NT2/D1 (cell line): ENCODE data around the gene RAB37.

Source experiments
- DNase-seq: peaks from one replicate; pipeline ENCODE4 v3.0.0-alpha.2; 2011; ENCODE audit warnings: low read depth, low spot score
- H3K27me3 ChIP-seq: 2 replicates; pipeline ENCODE4 v1.6.0; 2011; ENCODE audit warnings: mild to moderate bottlenecking; ENCODE audit not compliant: insufficient read length, insufficient read depth
- H3K36me3 ChIP-seq: 2 replicates; pipeline ENCODE4 v1.6.1; 2011; ENCODE audit warnings: mild to moderate bottlenecking, low read length, mixed read lengths; ENCODE audit not compliant: insufficient read depth, insufficient read length
- H3K4me1 ChIP-seq: 2 replicates; pipeline ENCODE4 v1.5.1; 2011; ENCODE audit not compliant: insufficient read depth, insufficient read length
- H3K4me3 ChIP-seq: 2 replicates; pipeline ENCODE4 v1.5.1; 2011; ENCODE audit warnings: low read depth; ENCODE audit not compliant: insufficient read length
- H3K9ac ChIP-seq: 2 replicates; pipeline ENCODE4 v1.6.0; 2011; ENCODE audit warnings: low read depth; ENCODE audit not compliant: insufficient read length
- H3K9me3 ChIP-seq: 2 replicates; pipeline ENCODE4 v1.5.1; 2011; ENCODE audit warnings: mild to moderate bottlenecking, low read length; ENCODE audit not compliant: insufficient read depth
- SUZ12 ChIP-seq: IDR thresholded peaks from 2 replicates; pipeline ENCODE4 v1.6.1; 2011; ENCODE audit not compliant: insufficient read length, insufficient read depth; ENCODE audit errors: extremely low read depth
- YY1 ChIP-seq: IDR thresholded peaks from 2 replicates; pipeline ENCODE4 v1.6.1; 2011; ENCODE audit not compliant: insufficient read length, insufficient read depth
- ZNF274 ChIP-seq: IDR thresholded peaks from 2 replicates; pipeline ENCODE4 v1.6.1; 2011; ENCODE audit warnings: mild to moderate bottlenecking, low read depth, low read length

RAB37 gene

DNA sequence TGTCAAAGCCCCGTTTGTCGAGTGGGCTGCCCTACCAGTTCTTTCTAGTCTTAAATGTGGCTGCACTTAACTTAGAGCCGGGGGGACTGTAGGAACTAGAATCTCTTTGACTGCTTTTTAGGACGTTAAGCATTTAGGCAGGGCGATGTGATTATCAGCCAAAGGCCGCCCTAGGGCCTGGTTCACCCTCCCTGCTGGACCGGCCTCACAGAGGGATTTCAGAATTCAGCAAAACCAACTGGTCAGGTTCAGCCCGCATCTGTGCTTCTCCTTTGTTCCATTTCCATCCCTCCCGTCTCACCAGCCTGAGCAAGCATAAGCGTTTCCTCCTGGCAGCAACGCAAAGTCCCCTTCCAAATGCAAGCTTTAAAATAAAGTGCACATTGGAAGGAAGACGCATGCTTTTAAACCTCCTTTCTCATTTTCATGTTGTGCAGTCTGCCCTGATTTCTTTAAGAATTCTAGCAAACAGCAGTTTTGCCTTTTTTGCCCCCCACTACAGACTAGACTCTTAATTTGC is 55.6 kb downstream of the RAB37 start:
- no peaks in the 10 kb centered on the region for H3K9me3 ChIP-seq
- H3K9ac ChIP-seq: no peak overlapping the region
- no peak for DNase-seq
- no peak overlapping the region for H3K4me3 ChIP-seq
- TF ChIP-seq YY1: no peak
- no peak for TF ChIP-seq ZNF274
- no peak for TF ChIP-seq SUZ12
- peaks cover 84% of the 10 kb centered on the region for H3K36me3 ChIP-seq
- H3K27me3 ChIP-seq: no peaks in the 10 kb centered on the region
- no peaks in the 10 kb centered on the region for H3K4me1 ChIP-seq

DNA sequence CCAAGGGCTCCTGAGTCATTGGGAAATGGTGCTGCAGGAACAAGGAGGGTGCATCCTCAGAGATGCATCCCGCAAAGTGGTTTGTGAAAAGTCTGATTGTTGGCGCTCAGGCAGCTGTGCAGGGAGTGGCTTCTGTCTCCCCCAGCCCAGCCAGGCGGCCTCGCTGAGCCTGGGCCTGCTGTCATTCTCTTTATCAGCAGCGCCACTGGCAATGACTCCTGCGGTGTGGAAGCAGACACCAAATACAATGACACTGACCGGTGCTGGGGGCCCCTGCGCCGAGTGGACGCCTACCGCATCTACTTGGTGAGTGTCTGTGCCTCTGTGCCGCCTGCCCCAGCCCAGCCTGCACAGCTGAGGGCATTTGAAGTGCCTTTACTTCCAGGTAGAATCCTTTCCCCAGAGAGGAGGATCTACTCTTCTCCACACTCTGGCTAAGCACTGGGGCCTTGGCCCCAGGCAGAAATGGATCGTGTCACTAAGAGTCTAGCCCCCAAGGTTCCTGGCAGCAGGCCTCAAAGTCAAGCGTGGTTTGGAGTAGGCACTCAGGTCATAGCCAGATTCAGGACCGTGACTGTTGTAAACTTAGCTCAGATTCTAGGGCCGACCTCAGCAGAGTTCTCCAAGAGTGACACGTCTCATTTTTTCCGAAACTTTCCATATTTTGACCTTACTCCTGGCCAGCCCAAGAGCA is 58.4 kb downstream of the RAB37 start:
- no peak for DNase-seq
- Histone ChIP-seq H3K4me3 (no peak overlapping the region), H3K36me3 (peaks cover 89% of the 10 kb centered on the region), H3K27me3 (no peaks in the 10 kb centered on the region), H3K9ac (no peak overlapping the region), H3K9me3 (no peaks in the 10 kb centered on the region), H3K4me1 (no peaks in the 10 kb centered on the region)
- TF ChIP-seq SUZ12 (no peak), ZNF274 (no peak), YY1 (no peak)

DNA sequence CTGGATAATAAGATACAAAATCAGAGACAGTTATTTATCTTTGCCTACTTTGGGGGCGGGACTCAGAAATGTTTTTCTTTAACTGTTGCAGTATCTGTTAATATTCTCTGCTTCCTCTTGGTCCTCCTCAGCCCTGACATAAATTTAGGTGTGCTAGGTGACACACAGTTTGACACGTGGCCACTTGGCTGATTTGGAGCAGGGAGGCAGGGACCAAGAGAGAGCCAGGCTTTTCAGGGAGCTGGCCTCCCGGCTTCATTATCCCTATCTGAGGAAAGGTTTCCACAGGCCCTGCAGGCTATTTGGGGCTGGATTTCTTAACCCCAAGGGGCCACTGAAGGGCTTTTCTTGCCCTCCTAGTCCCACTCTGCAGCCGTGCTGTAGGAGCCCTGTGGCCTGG is 59.2 kb downstream of the RAB37 start:
- peaks cover 89% of the 10 kb centered on the region for H3K36me3 ChIP-seq
- no peak overlapping the region for H3K9ac ChIP-seq
- TF ChIP-seq SUZ12: no peak
- no peak for TF ChIP-seq YY1
- TF ChIP-seq ZNF274: no peak
- no peak for DNase-seq
- H3K4me1 ChIP-seq: no peaks in the 10 kb centered on the region
- no peaks in the 10 kb centered on the region for H3K27me3 ChIP-seq
- H3K4me3 ChIP-seq: no peak overlapping the region
- H3K9me3 ChIP-seq: no peaks in the 10 kb centered on the region

DNA sequence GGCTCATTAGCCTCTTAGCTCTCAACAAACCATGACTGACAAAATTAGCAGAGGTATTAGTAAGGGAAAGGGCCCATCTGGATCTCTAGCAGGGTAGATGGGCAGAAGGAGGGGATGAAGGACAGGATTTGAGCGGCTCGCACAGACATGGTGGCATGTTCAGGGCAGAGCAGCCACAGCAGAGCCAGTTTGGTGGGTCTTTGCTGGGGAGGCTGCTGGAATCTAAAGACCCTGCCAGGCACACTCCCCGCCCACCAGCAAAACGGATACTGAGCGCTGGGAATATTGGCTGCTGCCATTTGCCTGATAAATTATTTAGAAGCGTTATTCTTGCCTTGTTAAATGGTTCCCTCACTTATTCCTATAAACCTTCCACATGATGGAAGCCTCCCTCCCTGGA is 59.8 kb downstream of the RAB37 start:
- TF ChIP-seq SUZ12: no peak
- no peak for TF ChIP-seq ZNF274
- TF ChIP-seq YY1: no peak
- Histone ChIP-seq H3K4me3 (no peak overlapping the region), H3K9me3 (no peaks in the 10 kb centered on the region), H3K4me1 (no peaks in the 10 kb centered on the region), H3K9ac (no peak overlapping the region), H3K27me3 (no peaks in the 10 kb centered on the region), H3K36me3 (peaks cover 90% of the 10 kb centered on the region)
- DNase-seq: no peak
